ENCODE data around the gene DNAJC4.
A peak's percentile ranks its signal among the peaks of the same experiment; 100 is the strongest.
"Not testable (repeated sequence)": the region's sequence is repeated elsewhere in the genome, so short reads cannot be mapped to it uniquely, and the experiment has no call there.

DNAJC4 gene

DNA sequence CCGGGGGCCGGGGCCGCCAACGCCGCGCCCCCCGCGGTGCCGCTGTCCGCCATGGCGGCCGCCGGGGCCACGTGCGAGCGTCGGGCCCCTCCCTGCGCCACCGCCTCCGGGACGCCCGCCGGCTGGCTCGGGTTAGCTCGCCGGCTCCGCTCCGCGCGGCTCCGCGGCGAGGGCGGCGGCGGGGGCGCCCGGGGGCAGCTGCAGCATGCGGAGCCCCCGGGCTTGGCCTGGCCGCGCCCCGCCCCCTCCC lies 16.2 kb downstream of the DNAJC4 start:
- not testable (repeated sequence) for DNase-seq

DNA sequence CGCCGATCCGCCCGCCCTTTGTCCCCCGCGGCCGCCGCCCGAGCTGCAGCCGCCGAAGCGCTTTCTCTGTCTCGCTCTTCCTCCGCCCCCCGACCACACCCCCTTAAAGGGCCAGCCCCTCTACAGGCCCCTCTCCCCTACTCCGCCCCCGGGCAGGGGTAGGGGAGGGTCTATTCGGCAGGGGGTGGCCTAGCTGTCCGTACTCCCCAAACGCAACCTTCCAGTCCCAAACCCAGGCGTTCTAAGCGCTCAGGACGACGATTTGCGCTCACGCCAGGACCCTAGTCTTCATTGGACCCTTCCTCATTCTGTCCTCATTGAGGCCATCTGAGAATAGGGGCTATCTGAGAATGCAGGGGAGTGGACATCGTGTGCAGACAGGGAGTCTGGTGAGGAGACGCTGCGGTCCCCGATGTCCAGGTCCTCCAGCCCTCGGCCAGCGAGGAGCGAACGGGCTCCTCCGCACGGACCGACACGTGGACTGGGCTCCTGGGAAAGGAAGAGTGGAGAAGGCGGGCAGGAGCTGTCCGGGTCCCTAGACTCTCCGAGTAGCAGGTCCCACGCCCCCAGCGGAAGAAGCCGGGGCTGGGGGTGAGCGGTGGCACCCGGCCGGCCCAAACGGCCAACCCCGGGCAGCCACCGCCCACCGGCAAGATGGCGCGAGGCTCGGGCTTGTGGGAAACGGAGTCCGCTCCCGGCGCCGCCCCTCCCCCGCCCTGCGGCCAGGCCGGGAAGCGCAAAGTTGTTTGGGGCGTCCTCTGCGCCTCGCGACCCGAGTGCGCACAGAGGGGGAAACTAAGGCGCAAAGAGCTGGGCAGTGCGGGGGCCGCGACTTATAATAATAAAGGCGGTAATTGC lies 16.8 kb downstream of the DNAJC4 start, which contains the start of gene PPP1R14B:
PPP1R14B (minus strand) TSS at position 73 of the 858 bp plus-strand sequence. CDS start 270 bp downstream, outside the sequence.
- DNase-seq: peak; percentile 88

DNA sequence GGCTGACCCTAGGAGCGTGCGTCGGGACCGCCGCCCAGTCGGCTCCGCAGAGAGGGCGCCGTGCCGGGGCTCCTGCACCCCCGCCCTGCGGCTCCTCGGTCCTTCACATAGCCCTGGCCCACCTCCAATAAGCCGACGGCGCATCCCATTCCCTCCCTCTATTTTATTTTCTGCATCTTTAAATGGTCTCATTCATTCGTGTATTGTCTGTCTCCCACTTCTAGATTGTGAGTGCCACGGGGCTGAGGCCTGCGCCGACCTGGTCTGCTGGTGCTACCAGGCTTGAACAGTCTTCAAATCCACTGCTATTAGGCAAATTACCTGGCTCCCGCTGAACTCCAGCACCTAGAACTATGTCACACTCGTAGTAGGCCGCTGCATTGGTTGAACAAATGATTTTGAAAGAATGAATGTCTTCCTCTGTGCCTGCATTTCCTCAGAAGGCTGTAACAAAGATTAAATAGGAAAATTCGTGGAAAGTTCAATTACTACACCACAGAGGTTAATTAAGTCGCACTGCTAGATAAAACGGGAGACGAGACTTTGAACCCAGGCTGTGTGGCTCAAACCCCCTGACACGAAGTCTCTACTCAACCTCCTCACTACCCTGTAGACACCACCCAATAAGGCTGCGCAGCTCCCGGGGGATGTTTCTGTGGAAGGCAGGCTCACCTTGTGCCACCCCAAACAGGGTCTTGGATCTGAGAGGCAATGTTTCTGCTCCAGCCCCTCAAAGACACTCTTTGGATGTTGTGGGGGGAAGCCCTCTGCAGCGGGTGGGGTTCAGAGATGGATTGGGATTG lies 17.6 kb downstream of the DNAJC4 start:
- no peak for DNase-seq

DNA sequence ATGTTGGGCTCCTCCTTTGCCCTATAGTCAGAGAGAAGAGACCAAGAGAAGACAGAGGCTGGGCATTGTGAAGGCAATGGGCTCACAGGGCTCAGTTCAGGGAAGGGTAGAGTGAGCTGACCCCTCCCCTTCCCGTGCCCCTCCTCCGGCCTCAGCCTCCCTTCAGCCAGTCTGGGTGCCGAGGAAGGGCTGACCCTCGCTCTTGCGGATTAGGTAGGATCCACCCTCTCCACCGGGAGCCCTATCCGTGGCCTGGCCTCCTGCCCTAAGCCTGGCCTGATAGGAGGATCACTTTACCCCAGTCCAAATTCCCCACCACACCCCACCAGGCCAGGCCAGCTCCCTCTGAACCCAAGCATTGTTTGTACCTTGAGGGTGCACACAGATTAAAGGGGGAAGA lies 18.2 kb downstream of the DNAJC4 start:
- no peak for DNase-seq

DNA sequence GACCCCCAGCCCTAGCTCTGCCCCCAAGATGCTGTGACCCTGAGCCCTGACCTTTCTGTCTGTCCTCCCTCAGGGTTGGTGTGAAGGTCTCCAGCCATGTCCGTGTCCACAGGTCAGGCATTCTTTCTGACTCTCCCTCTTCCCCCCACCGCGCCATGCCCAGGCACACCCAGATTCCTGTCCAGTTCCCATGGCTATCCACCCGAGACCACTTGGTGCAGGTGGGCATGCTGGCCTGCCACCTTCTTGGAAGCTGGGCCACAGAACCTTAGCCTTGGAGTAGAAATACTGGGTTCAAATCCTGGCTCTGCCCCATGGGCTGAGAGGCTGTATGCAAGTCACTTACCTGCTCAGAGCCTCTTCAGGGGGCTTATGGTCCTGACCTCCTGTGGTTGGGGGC lies 18.7 kb downstream of the DNAJC4 start:
- no peak for DNase-seq

DNA sequence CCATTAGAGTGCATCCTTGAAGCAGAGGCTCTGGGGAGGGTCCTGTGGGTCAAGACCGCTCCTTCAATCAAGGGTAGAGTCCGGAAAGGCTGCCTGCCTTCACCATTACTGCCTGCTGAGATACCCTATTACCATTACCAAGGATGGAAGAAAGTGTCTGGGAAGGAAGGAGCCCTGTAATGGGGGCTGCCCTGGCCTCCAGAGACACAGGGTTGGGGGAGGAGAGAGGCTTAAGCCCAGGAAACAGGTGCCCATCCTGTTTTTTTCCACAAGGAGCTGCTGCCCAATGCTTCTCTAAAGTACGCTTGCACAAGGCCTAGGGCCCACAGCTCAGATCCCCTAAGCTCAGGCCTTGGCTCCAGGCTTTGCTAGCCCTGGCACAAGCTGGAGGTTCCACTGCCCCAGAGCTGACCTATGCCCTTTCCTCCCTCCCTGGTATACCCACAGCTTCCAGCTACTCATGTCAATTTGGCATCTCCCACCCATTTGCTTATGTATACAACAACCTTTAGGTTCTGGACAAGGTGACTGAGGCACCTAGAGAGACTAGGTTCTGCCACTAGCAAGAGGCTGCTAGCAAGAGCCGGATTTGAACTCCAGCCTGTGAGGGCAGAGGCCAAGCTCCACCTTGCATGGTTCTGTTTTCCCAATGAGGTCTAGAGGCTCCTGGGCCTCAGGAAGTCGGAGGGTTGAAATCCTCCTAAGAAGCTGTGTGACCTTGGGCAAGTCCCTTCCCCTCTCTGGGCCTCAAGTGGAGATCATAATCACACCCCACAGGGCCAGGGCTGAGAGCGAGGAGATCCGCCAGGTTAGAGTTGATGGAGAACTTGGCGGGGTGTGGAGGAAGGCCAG lies 19.4 kb downstream of the DNAJC4 start:
- DNase-seq: no peak

DNA sequence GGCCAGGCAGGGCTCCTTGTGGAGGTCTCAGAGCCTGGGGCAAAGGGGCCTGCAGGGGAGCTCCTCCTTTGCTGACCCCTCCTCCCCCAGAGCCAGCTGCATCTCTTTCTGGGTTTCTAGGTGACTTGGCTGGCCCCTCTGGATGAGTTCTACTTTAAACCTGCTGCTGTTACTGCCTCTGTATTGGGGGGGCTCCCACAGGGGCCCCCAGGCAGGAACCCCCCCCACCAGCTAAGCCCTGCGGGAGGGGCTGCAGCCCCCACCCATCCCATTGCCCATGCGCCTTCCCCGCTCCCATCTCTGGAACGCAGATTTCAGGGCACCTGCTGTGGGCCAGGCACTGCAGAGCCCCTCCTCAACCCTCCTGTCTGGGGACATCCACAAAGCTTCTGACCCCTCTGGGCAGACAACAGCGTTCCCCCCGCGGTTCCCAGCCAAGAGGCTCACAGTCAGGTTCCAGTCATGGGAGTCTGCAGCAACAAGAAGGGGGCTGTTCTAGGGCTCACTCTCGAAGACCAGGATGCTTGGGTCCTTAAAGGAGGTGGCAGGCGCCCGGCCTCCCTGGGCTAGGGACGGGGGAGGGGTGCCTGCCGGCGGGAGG lies 20.2 kb downstream of the DNAJC4 start:
- no peak for DNase-seq

DNA sequence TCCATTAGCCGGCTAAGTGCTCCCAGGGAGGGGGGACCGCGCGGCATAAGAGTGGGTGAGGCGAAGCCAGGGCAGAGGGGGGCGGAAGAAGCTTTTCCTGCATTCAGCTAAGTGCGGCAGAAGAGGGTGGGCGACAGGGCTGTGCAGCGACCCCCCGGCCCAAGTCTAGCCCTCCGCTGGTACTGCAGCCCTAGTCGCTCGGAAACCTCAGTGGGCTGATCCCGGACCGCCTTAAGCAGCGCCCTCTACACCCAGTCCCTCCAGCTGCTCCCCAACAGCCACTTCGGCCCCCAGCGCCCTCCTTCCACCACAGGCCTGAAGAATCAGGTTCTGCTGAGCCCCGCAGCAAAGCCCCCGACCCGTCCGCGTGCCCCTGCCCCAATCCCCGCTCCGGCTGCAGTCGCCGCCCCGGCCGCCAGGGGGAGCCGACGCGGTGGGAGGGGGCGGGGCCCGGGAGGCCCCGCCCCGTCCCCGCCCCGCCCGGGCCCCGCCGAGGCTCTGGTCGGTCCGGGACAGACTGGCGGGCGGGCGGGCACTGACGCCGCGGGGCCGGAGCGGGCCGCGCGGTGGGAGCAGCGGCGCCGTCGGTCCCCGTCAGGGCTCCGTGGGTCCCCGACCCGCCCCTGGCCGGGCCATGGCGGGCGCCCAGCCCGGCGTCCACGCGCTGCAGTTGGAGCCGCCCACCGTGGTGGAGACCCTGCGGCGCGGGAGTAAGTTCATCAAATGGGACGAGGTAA lies 20.8 kb downstream of the DNAJC4 start, which contains the start of gene PLCB3:
PLCB3 (plus strand) TSS at position 515 of the 737 bp plus-strand sequence; CDS start at position 635, 120 bp downstream.
- DNase-seq: peak; percentile 51

DNA sequence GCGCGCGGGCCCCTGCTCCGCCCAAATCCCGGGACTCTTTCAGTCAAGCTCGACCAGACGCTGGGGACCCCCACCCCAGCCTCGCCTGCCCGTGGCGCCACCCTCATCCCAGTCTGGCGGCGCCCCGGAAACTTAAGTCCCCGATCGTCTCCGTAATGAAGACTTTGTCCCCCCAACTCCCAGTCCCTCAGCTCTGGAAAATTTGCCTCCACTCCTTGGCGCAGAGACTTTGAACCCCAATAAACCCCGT lies 21.3 kb downstream of the DNAJC4 start:
- DNase-seq: no peak

DNA sequence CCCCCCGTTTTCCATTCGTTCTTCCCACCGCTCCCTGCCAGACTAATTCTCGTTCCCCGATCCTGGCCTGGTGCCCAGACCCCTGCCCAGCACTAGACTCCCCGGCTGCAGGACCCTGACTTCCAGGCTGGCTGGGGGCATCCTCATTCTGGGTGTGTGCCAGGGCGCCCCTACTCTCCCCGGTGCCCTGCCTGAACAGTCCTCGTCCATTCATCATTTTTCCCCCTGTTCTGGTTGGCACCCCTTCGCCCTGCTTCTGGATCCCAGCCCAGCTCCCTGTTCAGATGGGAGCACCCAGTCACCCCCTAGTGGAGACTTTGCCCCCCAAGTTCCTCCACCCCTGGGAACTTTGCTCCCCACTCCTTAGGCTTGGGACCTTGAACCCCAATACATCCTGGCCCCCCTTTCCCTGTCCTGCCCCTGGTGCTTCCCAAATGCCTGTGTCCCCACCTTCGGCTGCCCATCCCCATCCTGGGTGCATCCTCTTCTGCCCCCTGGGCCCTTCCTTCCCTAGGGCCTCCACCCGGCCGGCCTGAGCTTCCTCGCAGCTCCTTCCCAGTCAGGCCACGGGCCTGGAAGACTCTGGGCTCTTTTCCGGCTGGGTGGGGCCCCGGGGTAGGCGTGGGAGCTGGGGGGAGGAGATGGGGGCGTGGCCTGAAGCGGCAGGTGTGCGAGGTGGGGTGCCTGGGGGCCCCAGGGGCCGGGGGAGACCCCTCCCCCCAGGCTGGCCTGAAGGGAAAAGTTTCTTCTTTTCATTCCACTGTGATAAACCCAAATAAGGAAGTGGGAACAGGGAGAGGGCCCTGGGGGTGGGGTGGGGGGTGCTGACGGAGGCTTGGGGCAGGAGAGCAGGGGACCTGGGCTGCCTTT lies 21.9 kb downstream of the DNAJC4 start:
- peak; percentile 24 for DNase-seq

DNA sequence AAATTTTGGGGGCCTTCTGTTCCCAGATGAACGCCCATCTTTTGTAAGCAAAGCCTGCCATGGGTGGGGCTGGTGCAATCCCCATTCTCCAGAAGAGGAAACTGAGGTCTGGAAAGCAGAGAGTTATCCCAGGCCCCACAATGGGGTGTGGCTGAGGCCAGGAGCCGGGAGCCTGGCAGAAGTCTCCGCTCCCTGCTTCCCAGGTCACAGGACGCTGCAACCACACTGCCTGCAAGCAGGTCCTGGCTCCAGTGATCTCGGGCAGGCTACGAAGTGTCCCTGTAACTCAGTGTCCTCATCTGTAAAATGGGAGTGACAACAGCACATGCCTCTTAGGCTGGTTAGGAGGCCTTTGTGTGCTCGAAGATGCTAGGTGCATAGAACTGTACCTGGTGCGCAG lies 22.7 kb downstream of the DNAJC4 start:
- DNase-seq: no peak

DNA sequence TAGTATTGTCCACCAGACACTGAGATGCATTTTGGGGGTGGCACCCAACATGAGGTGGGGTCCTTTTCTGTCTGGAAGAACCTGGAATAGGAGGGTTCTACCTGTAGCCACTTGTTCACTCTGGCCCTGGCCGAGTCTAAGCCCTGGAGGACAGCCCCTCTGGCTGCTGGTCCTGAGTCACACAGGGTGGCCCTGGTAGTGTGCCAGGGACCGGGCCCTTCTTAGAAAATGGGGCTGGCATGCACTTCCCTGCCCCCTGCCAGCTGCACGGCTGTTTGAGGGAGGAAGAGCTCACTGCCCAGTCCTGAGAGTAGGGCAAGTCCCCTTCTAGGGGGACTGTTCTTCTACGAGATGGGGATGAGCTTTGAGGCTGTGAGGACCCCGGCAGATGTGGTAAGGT lies 23.1 kb downstream of the DNAJC4 start:
- no peak for DNase-seq

DNA sequence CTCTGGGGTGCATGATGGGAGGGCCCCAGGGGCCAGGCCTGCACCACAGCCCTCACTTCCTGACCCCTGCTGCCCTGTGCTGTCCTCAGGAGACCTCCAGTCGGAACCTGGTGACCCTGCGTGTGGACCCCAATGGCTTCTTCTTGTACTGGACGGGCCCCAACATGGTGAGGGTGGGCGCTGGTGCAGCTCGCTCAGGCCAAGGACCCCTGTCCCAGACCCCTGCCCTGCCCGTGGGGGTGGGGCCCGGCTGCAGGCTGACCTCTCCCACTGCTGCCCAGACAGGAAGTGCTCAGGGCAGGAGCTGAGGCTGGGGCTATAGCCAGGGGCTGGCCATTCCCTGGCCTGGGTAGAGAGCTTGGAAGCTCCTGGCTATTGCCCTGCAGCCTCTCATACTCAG lies 24.0 kb downstream of the DNAJC4 start:
- DNase-seq: no peak

DNA sequence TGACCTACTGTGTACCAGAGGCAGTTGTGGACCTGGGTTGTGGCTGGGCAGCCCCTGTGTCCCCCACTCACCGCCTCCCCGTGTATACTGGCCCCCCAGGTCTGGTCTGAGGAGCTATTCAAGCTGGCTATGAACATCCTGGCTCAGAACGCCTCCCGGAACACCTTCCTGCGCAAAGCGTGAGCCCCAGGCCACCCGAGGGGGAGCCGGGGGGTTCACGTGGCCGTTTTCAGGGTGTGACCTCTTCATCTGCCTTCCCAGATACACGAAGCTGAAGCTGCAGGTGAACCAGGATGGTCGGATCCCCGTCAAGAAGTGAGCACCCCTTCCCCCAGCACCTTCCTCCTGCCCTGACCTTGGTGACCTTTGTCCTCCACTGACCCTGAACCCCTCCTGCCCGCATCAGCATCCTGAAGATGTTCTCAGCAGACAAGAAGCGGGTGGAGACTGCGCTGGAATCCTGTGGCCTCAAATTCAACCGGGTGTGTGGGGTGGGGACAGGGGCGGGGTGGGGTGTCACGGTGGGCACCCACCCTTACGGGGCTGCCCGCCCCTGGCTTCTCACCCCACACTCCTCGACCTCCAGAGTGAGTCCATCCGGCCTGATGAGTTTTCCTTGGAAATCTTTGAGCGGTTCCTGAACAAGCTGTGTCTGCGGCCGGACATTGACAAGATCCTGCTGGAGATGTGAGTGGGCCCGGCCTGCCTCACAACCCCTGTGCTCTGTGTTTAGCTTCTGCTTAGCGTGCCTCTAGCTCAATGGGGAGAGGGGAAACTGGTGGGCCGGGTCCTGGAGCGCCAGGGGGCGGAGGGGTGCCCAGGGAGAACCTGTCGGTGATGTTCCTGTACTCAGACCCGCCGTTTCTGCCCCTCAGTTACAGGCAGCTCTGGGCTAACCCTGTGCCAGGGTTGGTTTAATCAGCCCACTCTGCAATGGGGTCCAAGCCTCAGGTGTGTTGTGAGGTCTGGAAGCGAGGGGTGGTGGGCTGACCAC lies 25.1 kb downstream of the DNAJC4 start:
- no peak for DNase-seq

DNA sequence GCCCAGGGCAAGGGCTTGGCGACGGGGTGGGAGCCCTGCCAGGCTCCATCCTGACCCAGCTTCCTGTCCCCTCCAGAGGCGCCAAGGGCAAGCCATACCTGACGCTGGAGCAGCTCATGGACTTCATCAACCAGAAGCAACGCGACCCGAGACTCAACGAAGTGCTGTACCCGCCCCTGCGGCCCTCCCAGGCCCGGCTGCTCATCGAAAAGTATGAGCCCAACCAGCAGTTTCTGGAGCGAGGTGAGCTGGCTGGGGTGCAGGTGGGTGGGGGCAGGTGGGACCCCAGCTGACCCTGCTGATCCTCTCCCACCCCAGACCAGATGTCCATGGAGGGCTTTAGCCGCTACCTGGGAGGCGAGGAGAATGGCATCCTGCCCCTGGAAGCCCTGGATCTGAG lies 26.0 kb downstream of the DNAJC4 start:
- DNase-seq: no peak

DNA sequence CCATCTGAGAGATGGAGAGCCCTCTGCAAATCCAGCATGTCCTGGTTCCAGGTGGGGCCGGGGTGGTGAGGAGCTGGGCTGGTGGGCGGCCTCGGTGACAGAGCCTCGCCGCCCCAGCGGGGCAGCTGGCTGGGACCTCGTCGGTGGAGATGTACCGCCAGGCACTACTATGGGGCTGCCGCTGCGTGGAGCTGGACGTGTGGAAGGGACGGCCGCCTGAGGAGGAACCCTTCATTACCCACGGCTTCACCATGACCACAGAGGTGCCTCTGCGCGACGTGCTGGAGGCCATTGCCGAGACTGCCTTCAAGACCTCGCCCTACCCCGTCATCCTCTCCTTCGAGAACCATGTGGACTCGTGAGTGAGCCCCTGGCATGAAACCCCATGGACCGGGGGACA lies 28.0 kb downstream of the DNAJC4 start:
- no peak for DNase-seq

DNA sequence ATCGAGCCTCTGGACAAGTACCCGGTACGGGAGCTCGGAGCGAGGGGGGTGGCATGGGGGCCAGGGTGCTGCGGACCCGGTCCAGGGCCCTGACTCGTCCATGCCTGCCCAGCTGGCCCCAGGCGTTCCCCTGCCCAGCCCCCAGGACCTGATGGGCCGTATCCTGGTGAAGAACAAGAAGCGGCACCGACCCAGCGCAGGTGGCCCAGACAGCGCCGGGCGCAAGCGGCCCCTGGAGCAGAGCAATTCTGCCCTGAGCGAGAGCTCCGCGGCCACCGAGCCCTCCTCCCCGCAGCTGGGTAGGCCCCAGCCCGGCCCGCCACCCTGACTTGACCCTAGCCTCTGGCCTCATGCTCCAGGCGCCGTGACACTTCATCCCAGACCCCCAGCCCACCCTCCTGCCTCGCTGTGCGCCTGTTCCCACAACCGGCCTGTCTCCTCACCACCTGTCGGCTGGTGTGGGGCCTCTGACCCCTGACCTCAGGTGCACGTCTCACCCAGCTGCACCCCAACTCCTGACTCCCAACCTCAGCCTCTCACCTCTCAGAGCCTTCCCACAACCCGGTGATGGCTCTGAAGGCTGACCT lies 28.7 kb downstream of the DNAJC4 start:
- DNase-seq: no peak

DNA sequence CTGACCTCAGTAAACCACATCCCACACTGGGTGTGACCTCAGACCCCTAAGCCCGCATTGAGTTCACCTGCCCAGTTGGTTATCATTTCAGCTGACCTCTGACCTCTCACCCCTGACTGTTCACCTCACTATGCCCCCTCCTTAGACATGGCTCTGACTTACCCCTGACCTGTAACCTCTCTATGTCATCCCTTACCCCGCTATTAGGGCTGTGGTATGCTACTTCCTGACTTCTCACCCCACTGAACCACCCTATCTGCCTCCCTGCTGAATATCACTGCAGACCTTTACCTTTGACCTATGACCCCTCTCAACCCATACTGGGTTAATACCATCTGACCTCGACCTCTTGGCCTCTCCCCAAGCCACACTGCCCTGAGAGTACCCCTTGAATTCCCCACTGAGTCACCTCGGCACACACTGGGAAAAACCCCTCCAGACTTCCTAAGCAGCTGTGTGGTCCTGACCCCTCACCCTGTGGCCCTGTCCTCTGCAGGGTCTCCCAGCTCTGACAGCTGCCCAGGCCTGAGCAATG lies 29.3 kb downstream of the DNAJC4 start:
- DNase-seq: no peak

DNA sequence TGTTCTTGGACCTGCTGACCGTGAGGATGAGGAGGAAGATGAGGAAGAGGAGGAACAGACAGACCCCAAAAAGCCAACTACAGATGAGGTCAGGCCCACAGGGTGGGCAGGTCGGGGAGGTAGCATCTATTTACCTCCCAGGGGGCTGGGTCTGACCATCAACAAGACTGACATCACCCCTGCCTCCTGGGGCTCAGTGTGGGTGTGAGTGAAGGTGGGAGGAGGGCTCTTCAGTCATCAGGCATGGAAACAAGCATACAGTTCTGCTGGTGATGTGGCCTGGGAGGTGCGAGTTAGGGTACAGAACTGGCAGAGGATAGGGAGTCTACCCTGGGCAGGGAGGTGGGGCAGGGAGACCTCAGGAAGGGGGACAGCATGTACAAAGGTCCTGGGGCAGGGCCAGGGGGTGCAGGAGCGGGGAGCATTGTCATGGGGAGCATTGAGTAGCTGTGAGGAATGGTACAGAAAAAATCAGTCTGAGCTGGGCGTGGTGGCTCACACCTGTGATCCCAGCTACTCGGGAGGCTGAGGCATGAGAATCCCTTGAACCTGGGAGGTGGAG lies 29.9 kb downstream of the DNAJC4 start:
- DNase-seq: no peak

Data from fibroblast of skin of abdomen (primary cell).